ENCODE results near the gene TMEM117.
"Not testable (repeated sequence)": the region's sequence is repeated elsewhere in the genome, so short reads cannot be mapped to it uniquely, and the experiment has no call there.

Gene TMEM117

GRCh38 chr12:44367916-44368315 lies 532.0 kb downstream of the TMEM117 start:
- DNase-seq (ENCODE audit: low read depth): no peak
- no peak for TF ChIP-seq CTCF (IDR thresholded peaks at IDR 0.05; ENCODE audit: low read depth, low read length, missing control alignments)
- no peak overlapping the region for H3K4me3 ChIP-seq (ENCODE audit: low read depth, low read length)

DNA sequence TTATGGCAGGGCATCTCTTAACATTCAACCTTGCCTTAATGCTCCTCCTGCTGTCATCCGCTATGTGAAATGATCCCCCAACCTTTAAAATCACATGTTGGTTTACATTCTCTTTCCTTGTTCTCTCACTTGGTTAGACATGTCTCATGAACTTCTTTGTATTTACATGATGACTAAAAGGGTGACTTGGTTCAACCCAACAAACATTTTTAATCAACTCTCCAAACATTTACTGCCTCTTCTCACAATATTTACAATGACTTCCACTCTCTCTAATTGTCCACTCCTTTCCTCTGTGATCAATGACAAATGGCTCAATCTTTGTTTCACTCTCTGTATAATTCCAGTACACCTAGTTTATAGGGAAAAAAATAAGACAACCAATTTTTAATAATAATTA lies 534.1 kb downstream of the TMEM117 start:
- no peak for TF ChIP-seq CTCF (IDR thresholded peaks at IDR 0.05; ENCODE audit: low read depth, low read length, missing control alignments)
- no peak overlapping the region for H3K4me3 ChIP-seq (ENCODE audit: low read depth, low read length)
- no peak for DNase-seq (ENCODE audit: low read depth)

DNA sequence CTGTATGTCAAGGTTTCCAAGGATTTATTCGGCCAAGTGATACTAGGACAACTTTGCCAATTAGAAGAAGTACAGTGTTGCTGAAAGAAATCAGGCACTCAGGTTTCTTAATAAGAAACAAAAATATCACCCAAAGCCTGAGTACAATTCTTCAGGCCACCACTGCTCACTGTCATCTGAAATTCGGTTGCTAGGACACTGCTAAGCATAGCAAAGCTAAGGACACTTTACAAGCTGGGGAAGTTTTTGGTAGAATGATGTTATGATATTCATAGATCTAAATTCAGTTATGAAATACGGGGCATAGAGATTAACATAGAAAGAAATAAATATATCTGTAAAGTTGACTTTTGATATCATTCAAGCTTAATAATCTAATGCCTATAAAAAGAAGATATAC lies 535.1 kb downstream of the TMEM117 start:
- TF ChIP-seq CTCF (IDR thresholded peaks at IDR 0.05; ENCODE audit: low read depth, low read length, missing control alignments): no peak
- no peak overlapping the region for H3K4me3 ChIP-seq (ENCODE audit: low read depth, low read length)

GRCh38 chr12:44372259-44372658 lies 536.4 kb downstream of the TMEM117 start:
- no peak for DNase-seq (ENCODE audit: low read depth)
- TF ChIP-seq CTCF (IDR thresholded peaks at IDR 0.05; ENCODE audit: low read depth, low read length, missing control alignments): no peak
- H3K4me3 ChIP-seq (ENCODE audit: low read depth, low read length): no peak overlapping the region

More for the DNA sequence above, 535.1 kb downstream of the TMEM117 start:
- DNase-seq (ENCODE audit: low read depth): no peak

GRCh38 chr12:44375694-44376093 lies 539.8 kb downstream of the TMEM117 start:
- no peak overlapping the region for H3K4me3 ChIP-seq (ENCODE audit: low read depth, low read length)
- peak; percentile 3 for DNase-seq (ENCODE audit: low read depth)
- no peak for TF ChIP-seq CTCF (IDR thresholded peaks at IDR 0.05; ENCODE audit: low read depth, low read length, missing control alignments)

DNA sequence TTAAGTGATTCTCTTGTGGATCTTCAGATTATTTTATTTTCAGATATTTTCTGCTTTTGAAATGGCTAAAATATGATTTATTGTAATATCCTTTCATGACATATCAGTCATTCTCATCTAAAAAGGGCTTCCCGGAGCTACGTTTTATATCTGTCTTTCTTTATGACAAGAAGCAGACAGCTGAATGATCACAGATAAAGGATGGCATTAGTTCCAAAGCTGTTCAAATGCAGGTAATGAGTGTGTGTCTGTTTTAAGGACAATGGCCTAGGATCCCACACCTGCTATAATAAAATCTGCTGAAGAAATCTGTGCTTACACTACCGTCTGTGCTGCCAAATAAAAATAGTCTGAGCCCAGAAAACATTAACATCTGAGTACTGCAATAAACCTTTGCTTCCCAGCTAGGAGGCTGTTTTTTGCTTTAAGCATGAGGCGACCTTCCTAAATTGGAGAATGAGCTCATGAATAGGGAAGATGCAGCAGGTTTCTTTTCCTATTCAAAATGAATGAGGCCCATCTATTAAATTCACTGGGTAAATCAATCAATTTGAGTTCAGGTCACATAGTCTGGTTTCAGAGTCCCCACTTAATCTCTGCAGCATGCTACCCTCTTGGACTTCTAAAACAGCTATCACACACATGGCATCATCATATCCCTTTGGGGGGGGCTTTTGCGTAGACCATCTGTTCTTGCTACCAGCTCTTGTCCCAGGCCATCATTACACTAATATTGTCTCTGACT lies 541.7 kb downstream of the TMEM117 start:
- TF ChIP-seq CTCF (IDR thresholded peaks at IDR 0.05; ENCODE audit: low read depth, low read length, missing control alignments): no peak
- DNase-seq (ENCODE audit: low read depth): no peak
- H3K4me3 ChIP-seq (ENCODE audit: low read depth, low read length): no peak overlapping the region

GRCh38 chr12:44379113-44379512 lies 543.2 kb downstream of the TMEM117 start:
- not testable (repeated sequence) for DNase-seq (ENCODE audit: low read depth); H3K4me3 ChIP-seq (ENCODE audit: low read depth, low read length)

All from GM12864 (cell line).